Hematopoietic multipotent progenitor cell treated with erythropoietin and hydrocortisone succinate and interleukin-3 and kit ligand, for 6 days (in vitro differentiated cells): ENCODE data around the gene METTL17.
"Not testable (repeated sequence)": the region's sequence is repeated elsewhere in the genome, so short reads cannot be mapped to it uniquely, and the experiment has no call there.

Experiments used
- DNase-seq: peaks from one replicate; pipeline ENCODE4 v3.0.0-alpha.2; 2015

METTL17 gene

DNA sequence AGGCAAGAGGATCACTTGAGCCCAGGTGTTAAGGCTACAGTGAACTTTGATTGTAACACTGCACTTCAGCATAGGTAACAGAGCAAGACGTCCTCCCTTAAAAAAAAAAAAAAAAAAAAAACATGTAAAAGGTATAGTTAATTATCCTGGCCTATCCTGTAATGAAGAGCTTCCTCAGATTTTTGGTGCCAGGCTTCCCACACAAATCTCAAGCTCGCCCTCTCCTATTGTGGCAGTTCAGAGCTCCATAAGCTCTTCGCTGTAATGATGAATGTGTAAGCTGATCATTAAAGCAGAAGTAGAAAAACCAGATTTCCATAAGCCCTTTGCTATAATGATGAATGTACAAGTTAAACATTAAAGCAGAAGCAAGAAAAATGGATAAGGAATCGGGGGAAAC, 7.3 kb downstream of the METTL17 start:
- no peak for DNase-seq

DNA sequence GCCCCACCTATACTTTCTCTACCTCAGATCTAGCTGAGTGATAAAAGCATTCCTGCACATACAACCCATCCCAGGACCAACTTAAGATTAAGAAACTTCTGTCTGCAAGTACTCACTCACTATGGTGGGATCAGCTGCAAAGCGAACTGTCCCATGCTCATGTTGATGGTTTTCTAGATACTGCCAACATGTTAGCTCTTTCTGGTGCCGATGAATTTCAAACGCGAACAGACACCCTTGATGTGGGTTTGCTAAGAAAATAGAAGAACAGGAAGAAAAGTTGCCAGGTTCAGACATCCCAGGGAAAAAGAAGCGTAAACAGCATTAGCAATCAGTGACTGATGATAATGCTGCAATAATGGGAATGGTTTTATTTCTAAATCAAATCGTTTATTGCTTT, 7.8 kb downstream of the METTL17 start:
- DNase-seq: no peak

DNA sequence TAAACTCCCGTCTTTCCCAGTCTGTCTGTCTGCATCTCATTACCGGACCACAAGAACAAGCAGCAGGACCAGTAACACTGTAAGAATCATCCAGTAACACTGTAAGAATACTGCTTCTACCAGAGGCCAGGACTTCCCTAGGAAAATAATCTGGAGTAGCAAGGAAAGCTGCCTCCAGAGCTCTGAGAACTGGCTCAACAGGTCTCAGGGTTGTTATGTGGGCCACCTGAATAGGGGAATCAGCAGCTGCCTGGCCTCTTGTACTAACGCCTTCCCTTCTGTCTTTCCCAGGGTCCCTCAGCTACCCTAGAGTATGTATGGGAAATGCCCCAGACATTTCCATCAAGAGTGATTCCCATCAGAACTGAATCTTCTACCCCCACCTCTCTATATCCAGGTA, 8.4 kb downstream of the METTL17 start:
- DNase-seq: no peak

- peak; percentile 6 for DNase-seq
Measured at GRCh38 chr14:20998674-20999366, 9.0 kb downstream of the METTL17 start, which contains the start of gene SLC39A2. SLC39A2 (plus strand) TSS chr14:20999293; CDS start chr14:20999447, 154 bp downstream.

DNA sequence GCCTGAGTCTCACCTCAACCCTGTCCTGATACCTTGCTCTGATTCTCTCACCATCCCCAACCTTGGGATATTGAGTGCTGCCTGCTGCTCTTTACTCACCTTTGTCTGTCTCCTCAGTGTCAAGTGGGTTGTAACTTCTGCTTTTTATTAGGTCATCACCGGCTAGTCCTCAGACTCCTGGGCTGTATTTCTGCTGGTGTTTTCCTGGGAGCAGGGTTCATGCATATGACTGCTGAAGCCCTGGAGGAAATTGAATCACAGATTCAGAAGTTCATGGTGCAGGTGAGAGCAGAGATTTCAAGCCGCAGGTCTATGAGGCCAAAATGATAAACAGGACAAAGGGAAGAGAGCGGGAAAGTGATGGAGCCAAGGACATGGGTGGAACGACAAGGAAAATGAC, 9.8 kb downstream of the METTL17 start:
- DNase-seq: no peak

DNA sequence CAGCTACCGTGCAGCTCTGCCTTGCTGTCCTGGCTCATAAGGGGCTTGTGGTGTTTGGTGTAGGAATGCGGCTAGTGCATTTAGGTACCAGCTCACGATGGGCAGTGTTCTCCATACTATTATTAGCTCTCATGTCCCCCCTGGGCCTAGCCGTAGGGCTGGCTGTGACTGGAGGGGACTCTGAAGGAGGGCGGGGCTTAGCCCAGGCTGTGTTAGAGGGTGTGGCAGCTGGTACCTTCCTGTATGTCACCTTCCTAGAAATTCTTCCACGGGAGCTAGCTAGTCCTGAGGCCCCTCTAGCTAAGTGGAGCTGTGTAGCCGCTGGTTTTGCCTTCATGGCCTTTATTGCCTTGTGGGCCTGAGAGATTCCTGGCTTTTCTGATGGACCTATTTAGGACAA, 11.4 kb downstream of the METTL17 start:
- DNase-seq: no peak

- DNase-seq: no peak
Measured at GRCh38 chr14:21003788-21004346, 14.1 kb downstream of the METTL17 start.

DNA sequence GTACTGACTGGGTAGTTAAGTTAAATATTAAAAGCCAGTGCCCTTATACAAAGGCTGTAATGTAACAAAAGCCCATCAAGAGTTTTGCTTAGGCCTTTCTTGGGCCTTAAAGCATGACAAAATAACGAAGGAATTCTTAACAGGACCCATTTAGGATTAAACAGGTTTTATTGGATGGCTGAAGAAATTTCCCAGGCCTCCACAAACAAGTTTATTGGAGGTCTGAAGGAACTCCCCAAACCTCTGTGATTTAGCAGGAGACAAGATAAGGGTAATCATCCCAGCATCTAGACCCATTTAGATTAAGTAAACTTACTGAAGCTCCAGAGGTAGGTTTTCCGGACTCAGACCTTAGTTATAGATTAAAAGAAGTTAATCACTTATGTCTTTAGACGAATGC, 19.9 kb downstream of the METTL17 start:
- not testable (repeated sequence) for DNase-seq

DNA sequence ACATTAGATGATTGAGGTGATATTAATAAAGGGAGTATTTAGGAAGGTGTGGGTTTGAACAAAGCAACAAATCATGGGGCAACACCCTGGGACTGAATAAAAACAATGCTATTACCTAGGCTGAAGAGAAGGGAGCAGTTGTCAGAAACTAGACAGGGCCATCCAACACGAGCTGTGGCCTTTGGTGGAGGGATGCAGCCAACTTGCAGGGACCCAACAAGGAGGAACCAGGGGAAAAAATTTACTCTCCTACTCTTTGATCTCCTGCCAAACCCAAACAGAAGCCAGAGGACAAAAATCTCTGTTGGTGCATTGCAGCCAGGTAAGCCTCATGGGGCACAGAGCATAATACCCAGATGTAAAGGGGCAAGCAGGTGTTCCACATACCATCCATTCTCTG, 21.4 kb downstream of the METTL17 start:
- no peak for DNase-seq

DNA sequence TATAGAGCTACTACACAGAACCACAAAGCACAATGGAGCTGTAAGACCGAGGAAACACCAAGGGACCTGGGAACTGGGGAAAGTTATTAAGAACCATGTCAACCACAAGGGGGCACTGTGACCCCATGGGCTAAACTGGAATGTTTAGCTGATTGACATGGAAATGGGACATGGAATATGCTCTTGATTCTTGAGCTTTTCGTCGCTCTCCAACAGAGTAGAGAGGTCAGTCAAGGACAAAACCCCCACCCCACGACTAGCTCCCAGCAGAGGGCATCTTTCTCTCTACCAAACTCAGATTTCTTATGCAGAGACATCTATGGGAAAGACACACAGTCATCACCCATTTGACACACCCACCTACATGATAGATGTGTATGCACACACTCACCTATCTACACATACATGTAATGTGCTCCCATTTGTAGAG, 25.0 kb downstream of the METTL17 start:
- DNase-seq: peak; percentile 95

DNA sequence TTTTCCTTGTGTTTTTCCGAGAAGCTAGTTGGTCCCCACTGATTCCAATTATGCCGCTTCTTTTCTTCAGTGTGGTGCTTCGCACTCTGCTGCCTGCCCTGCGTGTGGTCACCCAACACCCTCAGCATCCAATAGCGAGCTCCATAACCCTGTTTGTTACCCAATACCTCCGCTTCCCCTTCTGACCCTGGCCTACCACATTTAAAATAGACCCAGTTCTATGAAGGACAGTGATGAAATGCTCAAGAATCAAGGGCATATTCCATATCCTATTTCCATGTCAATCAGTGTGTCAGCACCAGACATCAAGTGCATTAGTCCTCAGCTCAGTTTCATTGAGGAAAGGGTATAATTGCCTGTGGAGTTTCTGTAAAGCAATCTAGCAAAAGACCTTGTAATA, 25.5 kb downstream of the METTL17 start:
- DNase-seq: no peak

- peak; percentile 45 for DNase-seq
Measured at GRCh38 chr14:21016413-21017190, 26.8 kb downstream of the METTL17 start.

GRCh38 chr14:21017528-21018245, 27.9 kb downstream of the METTL17 start:
- DNase-seq: no peak

GRCh38 chr14:21018286-21018685, 28.5 kb downstream of the METTL17 start:
- no peak for DNase-seq

- no peak for DNase-seq
Measured at GRCh38 chr14:21018781-21019180, 29.0 kb downstream of the METTL17 start.

DNA sequence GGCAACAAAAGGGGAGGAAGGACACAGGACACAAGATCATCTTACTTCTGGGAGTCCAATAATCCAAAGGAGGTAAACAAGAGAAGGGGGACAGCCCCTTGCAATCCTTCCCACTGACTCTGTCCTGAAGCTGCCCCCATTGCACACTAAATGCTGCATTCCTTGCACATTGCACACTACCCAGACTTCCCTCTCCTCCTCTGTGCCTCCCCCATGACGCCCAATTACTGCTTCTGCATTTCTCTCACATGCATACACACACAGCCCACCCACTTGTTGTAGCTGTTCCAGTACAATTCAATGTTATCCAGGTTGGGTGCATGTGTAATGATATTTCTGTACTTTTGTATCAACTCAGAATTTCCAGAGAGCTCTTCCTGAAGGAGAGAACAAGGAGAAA, 29.6 kb downstream of the METTL17 start:
- no peak for DNase-seq

GRCh38 chr14:21020977-21021545, 31.3 kb downstream of the METTL17 start:
- no peak for DNase-seq

DNA sequence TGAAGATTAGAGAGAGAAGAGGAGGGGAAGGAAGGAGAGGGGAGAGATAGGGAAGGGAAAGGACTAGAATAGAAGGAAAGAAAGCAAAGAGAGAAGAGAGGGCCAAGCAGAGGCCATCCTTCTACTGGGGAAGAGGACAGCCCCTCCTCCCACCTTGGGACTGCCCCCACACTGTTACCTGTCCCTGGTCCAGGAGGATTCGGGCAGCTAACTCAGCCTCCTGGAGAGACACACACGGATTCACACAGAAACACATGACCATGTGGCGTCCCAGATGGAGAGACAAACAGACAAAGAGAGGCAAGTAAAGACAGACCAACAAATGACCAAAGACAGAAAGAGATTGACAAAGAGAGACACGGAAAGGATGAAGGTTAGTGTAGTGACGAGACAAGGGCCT, 32.9 kb downstream of the METTL17 start:
- no peak for DNase-seq

GRCh38 chr14:21023174-21023573, 33.4 kb downstream of the METTL17 start:
- no peak for DNase-seq

- peak; percentile 26 for DNase-seq
Measured at GRCh38 chr14:21023817-21024584, 34.2 kb downstream of the METTL17 start.

GRCh38 chr14:21024585-21025370, 35.0 kb downstream of the METTL17 start, which contains the start of gene NDRG2:
NDRG2 (minus strand) TSS chr14:21025061; CDS start chr14:21023315, 1,746 bp downstream.
- DNase-seq: peak; percentile 70
